Measurements from ENCODE around the gene RPS6KA2. TPM values are rescaled to one million over a fixed set of nuclear protein-coding genes. Genes with fewer than 3 reads are reported as not detected.

RPS6KA2 gene
- total and polyA plus RNA-seq, 2 donors (not counting 1 experiment from before 2014, with no cell fraction given): 2.2 to 16.0 TPM

DNA sequence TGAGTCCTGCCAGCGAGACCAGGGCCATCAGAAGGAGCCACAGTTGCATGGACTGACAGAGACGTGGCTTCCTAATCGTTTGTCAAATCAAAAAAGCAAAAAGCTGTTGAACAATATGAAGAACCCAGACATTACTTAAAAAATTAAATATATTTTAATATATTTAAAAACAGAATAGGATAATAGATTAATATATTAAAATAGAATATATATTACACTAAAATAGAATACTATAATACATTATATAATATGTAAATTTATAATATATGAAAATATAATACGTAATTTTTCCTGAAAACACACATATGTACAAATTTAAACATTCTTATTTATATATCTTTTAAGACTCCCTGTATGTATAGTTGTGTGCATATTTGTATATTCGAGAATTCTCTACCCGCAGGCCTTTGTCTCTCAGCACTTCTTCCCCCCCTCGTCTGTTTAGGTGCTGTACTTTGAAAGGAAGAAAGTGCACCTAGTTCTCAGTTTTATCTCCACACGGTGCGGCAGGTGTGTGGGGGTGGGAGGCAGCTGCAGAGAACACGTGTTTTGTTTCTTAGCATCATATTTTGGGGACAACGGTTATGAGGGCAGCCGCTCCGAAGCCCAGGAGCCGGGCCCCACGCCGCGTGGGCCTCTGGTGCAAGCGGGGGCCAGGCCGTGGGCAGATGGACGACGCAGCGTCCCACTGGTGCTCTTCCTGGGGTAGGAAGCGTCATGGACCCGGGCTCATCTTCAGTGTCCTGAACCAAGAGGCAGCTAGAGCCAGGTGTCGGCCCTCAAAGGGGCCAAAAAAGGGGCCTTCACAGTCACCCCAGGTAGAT lies 172.1 kb downstream of the RPS6KA2 start:
- intact Hi-C loops (cut with micrococcal nuclease): no loop called here
- Histone ChIP-seq H3K27me3 (replicated peaks in 1 of 4; ENCODE audit: control extremely low read depth in 1 of 4, control insufficient read depth in 3 of 4, insufficient read depth in 4 of 4, low read length in 3 of 4) (peaks cover 0 to 4% (median 0%) of the 10 kb centered on the region in 4 experiments), H4K20me1 (ENCODE audit: control insufficient read depth, insufficient read depth, low read length, poor library complexity, severe bottlenecking) (no peaks in the 10 kb centered on the region), H3K36me3 (replicated peaks in 1 of 2; ENCODE audit: control extremely low read depth in 1 of 2, control insufficient read depth in 1 of 2, extremely low read depth in 1 of 2, insufficient read depth in 2 of 2, low read length in 1 of 2) (no peaks in the 10 kb centered on the region), H3K79me2 (ENCODE audit: control insufficient read depth, insufficient read depth, low read length) (no peaks in the 10 kb centered on the region), H2AFZ (ENCODE audit: insufficient read depth, low read depth, low read length, poor library complexity, severe bottlenecking) (no peak overlapping the region), H3K9me3 (ENCODE audit: control extremely low read depth in 1 of 3, control insufficient read depth in 2 of 3, insufficient read depth in 1 of 3, low read length in 2 of 3) (peaks cover 0 to 4% (median 3%) of the 10 kb centered on the region in 3 donors), H3K4me3 (ENCODE audit: control extremely low read depth in 1 of 5, extremely low read depth in 1 of 5, insufficient read depth in 1 of 5, low read depth in 2 of 5, low read length in 4 of 5) (no peak overlapping the region), H3K27ac (ENCODE audit: low read length in 2 of 2) (no peak overlapping the region), H3K9ac (ENCODE audit: low read length) (no peak overlapping the region), H3K4me2 (replicated peaks; ENCODE audit: low read depth, low read length, poor library complexity, severe bottlenecking) (no peak overlapping the region), H3K4me1 (ENCODE audit: control insufficient read depth in 2 of 2, insufficient read depth in 2 of 2, low read length in 2 of 2) (no peaks in the 10 kb centered on the region)
- Mint-ChIP-seq H3K9me3 (ENCODE audit: insufficient read depth) (peaks cover 2% of the 10 kb centered on the region), H3K27ac (no peak overlapping the region), H3K4me1 (peaks cover 4% of the 10 kb centered on the region), H3K4me3 (no peak overlapping the region), H3K27me3 (no peaks in the 10 kb centered on the region)
- no peak for TF ChIP-seq EZH2 (IDR thresholded peaks at IDR 0.05; ENCODE audit: borderline replicate concordance, insufficient read depth, low read depth, low read length, poor library complexity, severe bottlenecking)
- TF ChIP-seq, protein P1, sequence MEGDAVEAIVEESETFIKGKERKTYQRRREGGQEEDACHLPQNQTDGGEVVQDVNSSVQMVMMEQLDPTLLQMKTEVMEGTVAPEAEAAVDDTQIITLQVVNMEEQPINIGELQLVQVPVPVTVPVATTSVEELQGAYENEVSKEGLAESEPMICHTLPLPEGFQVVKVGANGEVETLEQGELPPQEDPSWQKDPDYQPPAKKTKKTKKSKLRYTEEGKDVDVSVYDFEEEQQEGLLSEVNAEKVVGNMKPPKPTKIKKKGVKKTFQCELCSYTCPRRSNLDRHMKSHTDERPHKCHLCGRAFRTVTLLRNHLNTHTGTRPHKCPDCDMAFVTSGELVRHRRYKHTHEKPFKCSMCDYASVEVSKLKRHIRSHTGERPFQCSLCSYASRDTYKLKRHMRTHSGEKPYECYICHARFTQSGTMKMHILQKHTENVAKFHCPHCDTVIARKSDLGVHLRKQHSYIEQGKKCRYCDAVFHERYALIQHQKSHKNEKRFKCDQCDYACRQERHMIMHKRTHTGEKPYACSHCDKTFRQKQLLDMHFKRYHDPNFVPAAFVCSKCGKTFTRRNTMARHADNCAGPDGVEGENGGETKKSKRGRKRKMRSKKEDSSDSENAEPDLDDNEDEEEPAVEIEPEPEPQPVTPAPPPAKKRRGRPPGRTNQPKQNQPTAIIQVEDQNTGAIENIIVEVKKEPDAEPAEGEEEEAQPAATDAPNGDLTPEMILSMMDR (IDR thresholded peaks at IDR 0.05): no peak
- DNase-seq (no peak), ATAC-seq (ENCODE audit: low read depth) (no peak)
- CTCF ChIA-PET: interaction anchor here (0.5 to 1.6 kb wide), 2 partner anchors 13 to 590 kb away, joined by 3 to 5 read pairs; no protein-coding TSS in a partner anchor
- POLR2A ChIA-PET: no interaction called here
- WGBS (ENCODE audit: insufficient coverage): 96% methylated on average over 21 of the region's 25 CpGs

DNA sequence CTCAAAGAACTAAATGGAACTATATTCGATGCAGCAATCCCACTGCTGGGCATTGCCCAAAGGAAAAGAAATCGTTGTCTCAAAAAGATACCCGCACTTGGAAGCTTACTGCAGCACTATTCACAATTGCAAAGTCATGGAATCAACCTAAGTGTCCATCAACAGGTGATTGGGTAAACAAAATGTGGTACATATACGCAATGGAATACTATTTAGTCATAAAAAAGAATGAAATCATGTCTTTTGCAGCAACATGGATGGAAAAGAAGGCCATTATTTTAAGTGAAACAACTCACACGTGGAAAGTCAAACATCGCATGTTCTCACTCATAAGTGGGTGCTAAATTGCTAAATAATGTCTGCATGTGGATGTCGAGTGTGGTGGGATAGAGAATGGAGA lies 173.4 kb downstream of the RPS6KA2 start:
- Histone ChIP-seq H3K36me3 (replicated peaks in 1 of 2; ENCODE audit: control extremely low read depth in 1 of 2, control insufficient read depth in 1 of 2, extremely low read depth in 1 of 2, insufficient read depth in 2 of 2, low read length in 1 of 2) (no peaks in the 10 kb centered on the region), H3K79me2 (ENCODE audit: control insufficient read depth, insufficient read depth, low read length) (no peaks in the 10 kb centered on the region), H3K9me3 (ENCODE audit: control extremely low read depth in 1 of 3, control insufficient read depth in 2 of 3, insufficient read depth in 1 of 3, low read length in 2 of 3) (peaks cover 0 to 4% (median 3%) of the 10 kb centered on the region in 3 donors), H4K20me1 (ENCODE audit: control insufficient read depth, insufficient read depth, low read length, poor library complexity, severe bottlenecking) (no peaks in the 10 kb centered on the region), H3K4me2 (replicated peaks; ENCODE audit: low read depth, low read length, poor library complexity, severe bottlenecking) (no peak overlapping the region), H3K4me3 (ENCODE audit: control extremely low read depth in 1 of 5, extremely low read depth in 1 of 5, insufficient read depth in 1 of 5, low read depth in 2 of 5, low read length in 4 of 5) (no peak overlapping the region), H3K27me3 (replicated peaks in 1 of 4; ENCODE audit: control extremely low read depth in 1 of 4, control insufficient read depth in 3 of 4, insufficient read depth in 4 of 4, low read length in 3 of 4) (peaks cover 0 to 4% (median 0%) of the 10 kb centered on the region in 4 experiments), H2AFZ (ENCODE audit: insufficient read depth, low read depth, low read length, poor library complexity, severe bottlenecking) (no peak overlapping the region), H3K27ac (ENCODE audit: low read length in 2 of 2) (no peak overlapping the region), H3K4me1 (ENCODE audit: control insufficient read depth in 2 of 2, insufficient read depth in 2 of 2, low read length in 2 of 2) (no peaks in the 10 kb centered on the region), H3K9ac (ENCODE audit: low read length) (no peak overlapping the region)
- Mint-ChIP-seq H3K9me3 (ENCODE audit: insufficient read depth) (peaks cover 2% of the 10 kb centered on the region), H3K27ac (no peak overlapping the region), H3K4me1 (peaks cover 4% of the 10 kb centered on the region), H3K4me3 (no peak overlapping the region), H3K27me3 (no peaks in the 10 kb centered on the region)
- ChIA-PET CTCF (no interaction called here), POLR2A (no interaction called here)
- TF ChIP-seq, protein P1 (IDR thresholded peaks at IDR 0.05): no peak
- no peak for TF ChIP-seq EZH2 (IDR thresholded peaks at IDR 0.05; ENCODE audit: borderline replicate concordance, insufficient read depth, low read depth, low read length, poor library complexity, severe bottlenecking)
- intact Hi-C loops (cut with micrococcal nuclease): no loop called here
- WGBS (ENCODE audit: insufficient coverage): 100% methylated on average over 3 of the region's 7 CpGs
- ATAC-seq (ENCODE audit: low read depth) (no peak), DNase-seq (no peak)

Data from B cell (primary cell).